ENCODE measurements around the gene STK26. TPM values are rescaled to one million over a fixed set of nuclear protein-coding genes. Genes with fewer than 3 reads are reported as not detected.

Gene STK26
- total RNA-seq, 2 experiments from 2014 or later: 75.4 to 79.9 TPM

GRCh38 chrX:132119821-132120515, 96.9 kb downstream of the STK26 start:
- ChIA-PET POLR2A (no interaction called here), CTCF (no interaction called here)
- ATAC-seq: no peak
- Mint-ChIP-seq H3K4me3 (no peak overlapping the region), H3K27ac (no peak overlapping the region), H3K9me3 (no peaks in the 10 kb centered on the region), H3K36me3 (ENCODE audit: low read depth) (no peaks in the 10 kb centered on the region), H3K27me3 (no peaks in the 10 kb centered on the region), H3K4me1 (ENCODE audit: low read depth) (no peaks in the 10 kb centered on the region)
- no peak for DNase-seq
- intact Hi-C loops (cut with micrococcal nuclease): no loop called here
- TF ChIP-seq, protein P1, sequence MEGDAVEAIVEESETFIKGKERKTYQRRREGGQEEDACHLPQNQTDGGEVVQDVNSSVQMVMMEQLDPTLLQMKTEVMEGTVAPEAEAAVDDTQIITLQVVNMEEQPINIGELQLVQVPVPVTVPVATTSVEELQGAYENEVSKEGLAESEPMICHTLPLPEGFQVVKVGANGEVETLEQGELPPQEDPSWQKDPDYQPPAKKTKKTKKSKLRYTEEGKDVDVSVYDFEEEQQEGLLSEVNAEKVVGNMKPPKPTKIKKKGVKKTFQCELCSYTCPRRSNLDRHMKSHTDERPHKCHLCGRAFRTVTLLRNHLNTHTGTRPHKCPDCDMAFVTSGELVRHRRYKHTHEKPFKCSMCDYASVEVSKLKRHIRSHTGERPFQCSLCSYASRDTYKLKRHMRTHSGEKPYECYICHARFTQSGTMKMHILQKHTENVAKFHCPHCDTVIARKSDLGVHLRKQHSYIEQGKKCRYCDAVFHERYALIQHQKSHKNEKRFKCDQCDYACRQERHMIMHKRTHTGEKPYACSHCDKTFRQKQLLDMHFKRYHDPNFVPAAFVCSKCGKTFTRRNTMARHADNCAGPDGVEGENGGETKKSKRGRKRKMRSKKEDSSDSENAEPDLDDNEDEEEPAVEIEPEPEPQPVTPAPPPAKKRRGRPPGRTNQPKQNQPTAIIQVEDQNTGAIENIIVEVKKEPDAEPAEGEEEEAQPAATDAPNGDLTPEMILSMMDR (IDR thresholded peaks at IDR 0.05): no peak

DNA sequence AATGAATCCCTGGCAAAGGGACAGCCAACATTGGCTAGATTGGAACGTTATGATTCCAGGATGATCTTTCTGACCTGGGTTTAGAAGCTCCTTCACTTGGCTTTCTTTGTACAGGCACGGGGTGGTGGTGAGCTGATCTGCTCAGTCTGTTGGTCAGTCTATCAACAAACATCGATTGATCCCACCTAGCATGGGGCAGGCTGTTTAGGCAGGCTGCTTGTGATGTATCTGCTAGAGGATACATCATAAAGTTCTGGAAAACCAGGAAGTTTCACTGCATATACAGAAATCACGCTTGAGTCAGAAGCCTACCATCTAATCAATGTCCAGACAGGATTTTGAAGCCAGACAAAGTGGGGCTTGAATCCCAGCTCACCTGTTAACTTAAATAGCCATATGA, 97.8 kb downstream of the STK26 start:
- no peaks in the 10 kb centered on the region for H3K36me3 Mint-ChIP-seq (ENCODE audit: low read depth)
- DNase-seq (no peak), ATAC-seq (no peak)
- CTCF ChIA-PET: no interaction called here
- no peak overlapping the region for H3K27ac Mint-ChIP-seq
- intact Hi-C loops (cut with micrococcal nuclease): no loop called here
- no peaks in the 10 kb centered on the region for H3K4me1 Mint-ChIP-seq (ENCODE audit: low read depth)
- H3K9me3 Mint-ChIP-seq: no peaks in the 10 kb centered on the region
- no peak overlapping the region for H3K4me3 Mint-ChIP-seq
- H3K27me3 Mint-ChIP-seq: no peaks in the 10 kb centered on the region
- POLR2A ChIA-PET: no interaction called here
- TF ChIP-seq, protein P1 (IDR thresholded peaks at IDR 0.05): no peak

Other genes with a start within 250 kb of the STK26 start
- gene FRMD7, start 104.7 kb downstream of the STK26 start, total RNA-seq: not detected
- gene RAP2C, start 196.1 kb downstream of the STK26 start, total RNA-seq: 10 to 100 TPM; 28.7 to 30.1 TPM

All from activated CD8-positive, alpha-beta T cell treated with anti-CD3 and anti-CD28 coated beads for 36 hours (primary cell).